A549 (cell line): Measurements from ENCODE around the gene LYL1.

Source experiments
- CHD2 ChIP-seq: fragments of 150-350 bp; IDR thresholded peaks from 2 replicates; pipeline ENCODE4 v1.6.1; 2014; ENCODE audit warnings: low read length; ENCODE audit not compliant: partially characterized antibody
- POLR2A ChIP-seq: IDR thresholded peaks from 2 replicates; pipeline ENCODE4 v1.6.1; 2012; ENCODE audit warnings: mild to moderate bottlenecking, low read length

GRCh38 chr19:13117176-13117771 is 14.6 kb upstream of the LYL1 start:
- TF ChIP-seq POLR2A (no peak), CHD2 (no peak)
